Hepatocyte (in vitro differentiated cells): Measurements from ENCODE around the gene SGO1. TPM values are rescaled to one million over a fixed set of nuclear protein-coding genes. Genes with fewer than 3 reads are reported as not detected.

ENCODE experiments used
- DNase-seq: peaks from one replicate; pipeline ENCODE4 v3.0.0-alpha.2; 2016; ENCODE audit warnings: low spot score
- H2AFZ ChIP-seq: fragments of 200-600 bp; sonication (generic); 2 replicates; pipeline ENCODE4 v1.6.0; 2016; ENCODE audit warnings: antibody characterized with exemption, mild to moderate bottlenecking
- H3K27ac ChIP-seq: fragments of 200-600 bp; sonication (generic); 2 replicates; pipeline ENCODE4 v1.5.1; 2016; ENCODE audit warnings: mild to moderate bottlenecking
- H3K27me3 ChIP-seq: fragments of 200-600 bp; sonication (generic); 2 replicates; pipeline ENCODE4 v1.6.1; 2016
- H3K36me3 ChIP-seq: fragments of 200-600 bp; sonication (generic); replicated peaks from 2 replicates; pipeline ENCODE4 v1.5.1; 2016; ENCODE audit warnings: low read depth; ENCODE audit not compliant: insufficient read depth
- H3K4me1 ChIP-seq: fragments of 200-600 bp; sonication (generic); 2 replicates; pipeline ENCODE4 v1.5.1; 2016; ENCODE audit warnings: mild to moderate bottlenecking, moderate library complexity; ENCODE audit not compliant: insufficient read depth
- H3K4me2 ChIP-seq: fragments of 200-600 bp; sonication (generic); 2 replicates; pipeline ENCODE4 v1.6.0; 2016
- H3K4me3 ChIP-seq: fragments of 200-600 bp; sonication (generic); 2 replicates; pipeline ENCODE4 v1.5.1; 2016; ENCODE audit warnings: mild to moderate bottlenecking
- H3K79me2 ChIP-seq: fragments of 200-600 bp; sonication (generic); 2 replicates; pipeline ENCODE4 v1.6.0; 2017; ENCODE audit warnings: mild to moderate bottlenecking
- H3K9me2 ChIP-seq: fragments of 200-600 bp; sonication (generic); replicated peaks from 2 replicates; pipeline ENCODE4 v1.6.0; 2017; ENCODE audit warnings: mild to moderate bottlenecking; ENCODE audit not compliant: insufficient read depth
- H3K9me3 ChIP-seq: fragments of 200-600 bp; sonication (generic); 2 replicates; pipeline ENCODE4 v1.5.1; 2016; ENCODE audit warnings: low read depth, mild to moderate bottlenecking
- H4K20me1 ChIP-seq: fragments of 200-600 bp; sonication (generic); 2 replicates; pipeline ENCODE4 v1.6.0; 2016; ENCODE audit warnings: mild to moderate bottlenecking; ENCODE audit not compliant: insufficient read depth, poor library complexity, severe bottlenecking
- EZH2 ChIP-seq: fragments of 200-600 bp; sonication (generic); IDR thresholded peaks from 2 replicates; pipeline ENCODE4 v1.6.1; 2016; ENCODE audit warnings: antibody characterized with exemption, mild to moderate bottlenecking, borderline replicate concordance
- EZH2phosphoT487 ChIP-seq: fragments of 200-600 bp; sonication (generic); IDR thresholded peaks from one replicate; pipeline ENCODE4 v1.6.1; 2018; ENCODE audit warnings: antibody characterized with exemption, mild to moderate bottlenecking, low read depth, moderate library complexity; ENCODE audit not compliant: unreplicated experiment, severe bottlenecking
- WGBS: methylation state at CpG from one replicate; pipeline ENCODE4 v1.1.6; 2016; ENCODE audit warnings: low lambda C conversion rate; ENCODE audit errors: missing lambda C conversion rate; 5-methylcytosine and 5-hydroxymethylcytosine counted together
- polyA plus RNA-seq: library from polyadenylated mRNA; unstranded; fragments of >200 nt; fragmentation: Nextera tagmentation; extraction: Ambion mirVana; gene quantifications from 2 replicates; pipeline ENCODE4 v1.2.1, GENCODE V29; 2016
- total RNA-seq: library from RNA; depleted of rRNA; stranded (reverse); fragments of >200 nt; gene quantifications from 2 replicates; pipeline ENCODE4 v1.2.3, GENCODE V29; 2014
- TF ChIP-seq, protein P1 (sequence below): fragments of 200-600 bp; sonication (generic); IDR thresholded peaks from 2 replicates; pipeline ENCODE4 v1.5.1; 2016; ENCODE audit warnings: antibody characterized with exemption, mild to moderate bottlenecking; ENCODE audit not compliant: poor library complexity

The SGO1 gene
- total and polyA plus RNA-seq, 2 experiments from 2014 or later = 5.8 to 6.7 TPM

DNA sequence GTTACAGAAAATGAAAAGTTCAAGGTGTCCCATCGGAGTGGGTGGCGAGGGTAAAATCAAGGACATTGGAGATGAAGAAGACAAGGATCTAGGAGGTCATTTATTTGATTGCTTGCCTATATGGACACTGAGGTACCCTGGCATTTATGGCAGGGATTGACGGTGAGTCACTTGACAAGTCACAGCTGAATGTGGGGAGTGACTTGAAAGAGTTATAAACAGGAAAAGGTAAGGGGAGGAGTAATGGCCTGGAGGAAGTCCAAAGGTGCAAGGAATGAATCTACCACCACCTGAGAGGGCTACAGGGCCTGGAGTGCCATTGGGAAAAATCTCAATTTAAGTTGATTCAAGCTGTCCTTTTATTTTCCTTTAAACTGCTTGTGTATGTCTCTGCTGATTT is 11.8 kb upstream of the SGO1 start:
- Histone ChIP-seq H3K36me3 (no peaks in the 10 kb centered on the region), H3K27me3 (no peaks in the 10 kb centered on the region), H3K79me2 (no peaks in the 10 kb centered on the region), H3K9me3 (no peaks in the 10 kb centered on the region), H3K27ac (peak overlapping the region; percentile 84), H2AFZ (peak overlapping the region; percentile 23), H4K20me1 (no peaks in the 10 kb centered on the region), H3K4me2 (no peak overlapping the region), H3K9me2 (no peaks in the 10 kb centered on the region), H3K4me1 (no peaks in the 10 kb centered on the region), H3K4me3 (no peak overlapping the region)
- peak; percentile 71 for DNase-seq
- WGBS = 75% methylated on average over 3 of the region's 3 CpGs
- TF ChIP-seq, protein P1, sequence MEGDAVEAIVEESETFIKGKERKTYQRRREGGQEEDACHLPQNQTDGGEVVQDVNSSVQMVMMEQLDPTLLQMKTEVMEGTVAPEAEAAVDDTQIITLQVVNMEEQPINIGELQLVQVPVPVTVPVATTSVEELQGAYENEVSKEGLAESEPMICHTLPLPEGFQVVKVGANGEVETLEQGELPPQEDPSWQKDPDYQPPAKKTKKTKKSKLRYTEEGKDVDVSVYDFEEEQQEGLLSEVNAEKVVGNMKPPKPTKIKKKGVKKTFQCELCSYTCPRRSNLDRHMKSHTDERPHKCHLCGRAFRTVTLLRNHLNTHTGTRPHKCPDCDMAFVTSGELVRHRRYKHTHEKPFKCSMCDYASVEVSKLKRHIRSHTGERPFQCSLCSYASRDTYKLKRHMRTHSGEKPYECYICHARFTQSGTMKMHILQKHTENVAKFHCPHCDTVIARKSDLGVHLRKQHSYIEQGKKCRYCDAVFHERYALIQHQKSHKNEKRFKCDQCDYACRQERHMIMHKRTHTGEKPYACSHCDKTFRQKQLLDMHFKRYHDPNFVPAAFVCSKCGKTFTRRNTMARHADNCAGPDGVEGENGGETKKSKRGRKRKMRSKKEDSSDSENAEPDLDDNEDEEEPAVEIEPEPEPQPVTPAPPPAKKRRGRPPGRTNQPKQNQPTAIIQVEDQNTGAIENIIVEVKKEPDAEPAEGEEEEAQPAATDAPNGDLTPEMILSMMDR = no peak
- TF ChIP-seq EZH2phosphoT487 (no peak), EZH2 (no peak)

DNA sequence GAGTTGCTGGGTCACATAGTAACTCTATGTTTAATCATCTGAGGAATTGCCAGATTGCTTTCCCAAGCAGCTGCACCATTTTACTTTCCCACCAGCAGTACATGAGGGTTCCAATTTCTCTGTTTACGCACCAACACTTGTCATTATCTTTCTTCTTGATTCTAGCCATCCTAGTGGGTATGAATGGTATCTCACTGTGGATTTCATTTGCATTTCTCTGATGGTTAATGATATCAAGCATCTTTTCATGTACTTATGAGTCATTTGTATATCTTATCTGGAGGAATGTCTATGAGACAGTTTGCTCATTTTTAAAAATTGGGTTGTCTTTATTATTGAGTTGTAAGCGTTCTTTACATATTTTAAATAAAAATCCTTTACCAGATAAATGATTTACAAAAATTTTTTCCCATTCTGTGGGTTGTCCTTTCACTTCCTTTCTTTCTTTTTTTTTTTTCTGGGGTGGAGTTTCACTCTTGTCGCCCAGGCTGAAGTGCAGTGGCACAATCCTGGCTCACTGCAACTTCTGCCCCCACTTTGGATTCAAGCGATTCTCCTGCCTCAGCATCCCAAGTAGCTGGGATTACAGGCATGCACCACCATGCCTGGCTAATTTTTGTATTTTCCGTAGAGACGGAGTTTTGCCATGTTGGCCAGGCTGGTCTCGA is 8.9 kb upstream of the SGO1 start:
- Histone ChIP-seq H3K4me3 (no peak overlapping the region), H3K27ac (no peak overlapping the region), H4K20me1 (no peaks in the 10 kb centered on the region), H3K4me2 (no peak overlapping the region), H3K4me1 (no peaks in the 10 kb centered on the region), H3K9me2 (no peaks in the 10 kb centered on the region), H3K9me3 (no peaks in the 10 kb centered on the region), H3K27me3 (no peaks in the 10 kb centered on the region), H3K36me3 (no peaks in the 10 kb centered on the region), H3K79me2 (no peaks in the 10 kb centered on the region), H2AFZ (no peak overlapping the region)
- WGBS = 97% methylated on average over 7 of the region's 7 CpGs
- no peak for DNase-seq
- TF ChIP-seq, protein P1 = no peak
- TF ChIP-seq EZH2 (no peak), EZH2phosphoT487 (no peak)

DNA sequence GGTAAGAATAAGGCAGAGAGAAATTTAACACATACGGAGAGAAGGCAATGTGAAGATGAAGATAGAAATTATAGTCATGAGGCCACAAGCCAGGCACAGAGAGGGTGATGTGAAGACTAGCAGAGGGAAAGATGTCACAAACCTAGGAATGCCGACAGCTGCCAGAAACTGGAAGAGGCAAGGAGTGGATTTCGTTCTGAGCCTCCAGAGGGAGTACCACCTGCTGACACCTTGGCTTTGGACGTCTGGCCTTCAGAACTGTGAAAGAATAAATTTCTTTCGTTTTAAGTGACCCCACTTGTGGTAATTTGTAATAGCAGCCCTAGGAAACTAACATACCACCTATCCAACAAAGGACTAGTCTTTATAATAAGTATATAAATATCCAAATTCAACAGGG is 5.0 kb upstream of the SGO1 start:
- Histone ChIP-seq H3K27me3 (no peaks in the 10 kb centered on the region), H4K20me1 (no peaks in the 10 kb centered on the region), H3K36me3 (no peaks in the 10 kb centered on the region), H3K79me2 (no peaks in the 10 kb centered on the region), H3K9me3 (no peaks in the 10 kb centered on the region), H3K4me2 (no peak overlapping the region), H3K9me2 (no peaks in the 10 kb centered on the region), H3K4me3 (no peak overlapping the region), H3K27ac (no peak overlapping the region), H3K4me1 (peaks cover 9% of the 10 kb centered on the region), H2AFZ (no peak overlapping the region)
- no peak for TF ChIP-seq EZH2
- TF ChIP-seq, protein P1 = no peak
- TF ChIP-seq EZH2phosphoT487 = no peak
- WGBS = 51% methylated on average over 5 of the region's 5 CpGs
- no peak for DNase-seq
